ENCODE measurements around the gene CPNE9.

Gene CPNE9

DNA sequence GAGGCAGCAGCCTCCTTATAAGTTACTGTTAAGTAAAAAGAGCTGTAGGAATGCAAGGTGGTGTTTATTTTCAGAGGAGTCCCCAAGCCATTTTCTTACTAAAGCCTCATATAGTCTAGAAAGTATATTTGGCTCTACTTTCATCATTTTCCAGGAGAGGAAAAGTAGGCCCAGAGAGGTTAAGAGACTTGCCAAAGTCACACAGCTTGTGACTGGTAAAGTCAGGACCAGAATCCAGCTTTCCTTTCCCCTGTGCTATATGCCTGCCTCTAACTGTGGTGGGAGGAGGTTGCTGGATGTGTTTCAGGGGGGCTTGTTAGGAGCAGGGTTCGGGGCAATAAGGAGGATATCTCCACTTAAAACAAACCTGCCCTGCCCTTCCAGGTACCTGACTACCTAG is 38.9 kb downstream of the CPNE9 start:
- no peaks in the 10 kb centered on the region for H3K4me1 ChIP-seq (ENCODE audit: control insufficient read depth, insufficient read depth, low read length)
- peaks cover 86% of the 10 kb centered on the region for H3K36me3 ChIP-seq (ENCODE audit: control insufficient read depth, insufficient read depth, low read length)
- no peaks in the 10 kb centered on the region for H3K27me3 ChIP-seq (ENCODE audit: control insufficient read depth, insufficient read depth, low read length)
- no peaks in the 10 kb centered on the region for H3K9me3 ChIP-seq (ENCODE audit: control insufficient read depth, insufficient read depth, low read length)
- H3K9ac ChIP-seq (ENCODE audit: low read depth, low read length), result no peak overlapping the region
- H3K4me3 ChIP-seq (ENCODE audit: low read depth, low read length), result no peak overlapping the region

DNA sequence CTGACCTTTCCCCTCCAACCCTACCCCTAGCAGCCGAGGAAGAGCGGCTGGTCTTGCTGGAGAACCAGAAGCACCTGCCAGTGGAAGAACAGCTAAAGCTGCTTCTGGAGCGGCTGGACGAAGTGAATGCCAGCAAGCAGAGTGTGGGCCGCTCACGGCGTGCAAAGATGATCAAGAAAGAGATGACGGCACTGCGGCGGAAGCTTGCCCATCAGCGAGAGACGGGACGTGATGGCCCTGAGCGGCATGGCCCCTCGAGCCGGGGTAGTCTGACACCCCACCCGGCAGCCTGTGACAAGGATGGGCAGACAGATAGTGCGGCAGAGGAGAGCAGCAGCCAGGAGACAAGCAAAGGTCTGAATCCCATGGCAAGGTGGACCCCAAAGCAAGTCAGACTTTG is 39.9 kb downstream of the CPNE9 start:
- Histone ChIP-seq H3K4me1 (ENCODE audit: control insufficient read depth, insufficient read depth, low read length) (no peaks in the 10 kb centered on the region), H3K4me3 (ENCODE audit: low read depth, low read length) (no peak overlapping the region), H3K36me3 (ENCODE audit: control insufficient read depth, insufficient read depth, low read length) (peaks cover 86% of the 10 kb centered on the region), H3K27me3 (ENCODE audit: control insufficient read depth, insufficient read depth, low read length) (no peaks in the 10 kb centered on the region), H3K9me3 (ENCODE audit: control insufficient read depth, insufficient read depth, low read length) (no peaks in the 10 kb centered on the region), H3K9ac (ENCODE audit: low read depth, low read length) (no peak overlapping the region)

DNA sequence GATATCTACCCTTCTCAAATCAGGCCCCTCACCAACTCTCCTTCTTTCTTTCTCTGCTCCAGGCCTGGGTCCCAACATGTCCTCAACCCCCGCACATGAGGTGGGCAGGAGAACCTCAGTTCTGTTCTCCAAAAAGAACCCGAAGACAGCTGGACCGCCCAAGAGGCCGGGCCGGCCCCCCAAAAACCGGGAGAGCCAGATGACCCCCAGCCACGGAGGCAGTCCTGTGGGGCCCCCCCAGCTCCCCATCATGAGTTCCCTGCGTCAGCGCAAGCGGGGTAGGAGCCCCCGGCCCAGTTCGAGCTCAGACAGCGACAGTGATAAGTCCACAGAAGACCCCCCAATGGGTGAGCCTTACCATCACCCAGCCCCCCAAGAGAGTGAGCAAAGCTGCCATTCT is 40.5 kb downstream of the CPNE9 start:
- Histone ChIP-seq H3K4me3 (ENCODE audit: low read depth, low read length) (no peak overlapping the region), H3K27me3 (ENCODE audit: control insufficient read depth, insufficient read depth, low read length) (no peaks in the 10 kb centered on the region), H3K9me3 (ENCODE audit: control insufficient read depth, insufficient read depth, low read length) (no peaks in the 10 kb centered on the region), H3K9ac (ENCODE audit: low read depth, low read length) (no peak overlapping the region), H3K4me1 (ENCODE audit: control insufficient read depth, insufficient read depth, low read length) (no peaks in the 10 kb centered on the region), H3K36me3 (ENCODE audit: control insufficient read depth, insufficient read depth, low read length) (peaks cover 81% of the 10 kb centered on the region)

DNA sequence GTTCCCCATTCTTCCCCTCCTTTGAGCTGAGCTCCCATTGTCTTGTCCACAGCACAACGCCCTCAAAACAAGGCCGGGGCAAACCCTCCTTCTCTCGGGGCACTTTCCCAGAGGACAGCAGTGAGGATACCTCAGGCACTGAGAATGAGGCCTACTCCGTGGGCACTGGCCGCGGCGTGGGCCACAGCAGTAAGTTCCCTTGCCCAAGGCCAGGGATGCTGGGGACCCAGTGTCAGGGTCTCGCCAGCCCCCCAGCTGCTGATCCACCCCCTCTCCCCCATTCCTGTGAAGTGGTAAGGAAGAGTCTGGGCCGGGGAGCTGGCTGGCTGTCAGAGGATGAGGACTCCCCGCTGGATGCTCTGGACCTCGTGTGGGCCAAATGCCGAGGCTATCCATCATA is 41.9 kb downstream of the CPNE9 start:
- H3K9me3 ChIP-seq (ENCODE audit: control insufficient read depth, insufficient read depth, low read length), result no peaks in the 10 kb centered on the region
- no peak overlapping the region for H3K9ac ChIP-seq (ENCODE audit: low read depth, low read length)
- no peaks in the 10 kb centered on the region for H3K4me1 ChIP-seq (ENCODE audit: control insufficient read depth, insufficient read depth, low read length)
- no peak overlapping the region for H3K4me3 ChIP-seq (ENCODE audit: low read depth, low read length)
- no peaks in the 10 kb centered on the region for H3K27me3 ChIP-seq (ENCODE audit: control insufficient read depth, insufficient read depth, low read length)
- H3K36me3 ChIP-seq (ENCODE audit: control insufficient read depth, insufficient read depth, low read length), result peaks cover 67% of the 10 kb centered on the region

DNA sequence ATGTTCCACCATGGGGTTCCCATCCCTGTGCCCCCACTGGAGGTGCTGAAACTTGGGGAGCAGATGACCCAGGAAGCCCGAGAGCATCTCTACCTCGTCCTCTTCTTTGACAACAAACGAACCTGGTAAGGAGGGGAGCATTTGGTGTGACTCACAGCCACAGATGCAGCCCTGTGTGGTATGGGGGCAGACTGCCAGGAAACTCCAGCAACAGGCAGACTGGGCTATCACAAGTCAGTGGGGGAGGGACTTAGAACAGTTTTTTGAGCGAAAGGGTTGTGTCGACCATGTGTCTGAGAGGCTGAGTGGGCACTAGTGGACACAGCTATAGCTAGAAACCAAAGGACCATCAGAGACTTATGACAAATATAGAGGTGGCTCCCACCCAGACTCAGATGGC is 42.7 kb downstream of the CPNE9 start:
- H3K27me3 ChIP-seq (ENCODE audit: control insufficient read depth, insufficient read depth, low read length), result no peaks in the 10 kb centered on the region
- no peaks in the 10 kb centered on the region for H3K4me1 ChIP-seq (ENCODE audit: control insufficient read depth, insufficient read depth, low read length)
- H3K9me3 ChIP-seq (ENCODE audit: control insufficient read depth, insufficient read depth, low read length), result no peaks in the 10 kb centered on the region
- H3K9ac ChIP-seq (ENCODE audit: low read depth, low read length), result no peak overlapping the region
- H3K36me3 ChIP-seq (ENCODE audit: control insufficient read depth, insufficient read depth, low read length), result peaks cover 60% of the 10 kb centered on the region
- no peak overlapping the region for H3K4me3 ChIP-seq (ENCODE audit: low read depth, low read length)

DNA sequence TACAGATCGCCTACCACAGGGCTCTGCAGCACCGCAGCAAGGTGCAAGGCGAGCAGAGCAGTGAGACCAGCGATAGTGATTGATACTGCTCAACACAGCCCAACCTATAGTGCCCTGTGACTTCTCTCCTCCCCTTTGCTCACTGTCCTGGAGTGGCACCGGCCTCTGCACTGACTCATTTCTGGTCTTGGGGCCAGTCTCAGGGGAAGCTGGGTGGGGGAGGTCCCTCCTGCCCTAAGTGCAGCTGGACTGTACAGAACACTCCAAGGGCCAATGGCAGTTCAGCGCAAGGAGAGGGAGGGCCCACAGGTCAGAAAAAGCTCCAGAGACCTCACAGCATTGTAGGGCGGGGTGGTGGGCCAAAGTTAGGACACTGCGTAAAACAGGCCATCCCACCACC is 43.6 kb downstream of the CPNE9 start:
- Histone ChIP-seq H3K9me3 (ENCODE audit: control insufficient read depth, insufficient read depth, low read length) (no peaks in the 10 kb centered on the region), H3K4me1 (ENCODE audit: control insufficient read depth, insufficient read depth, low read length) (no peaks in the 10 kb centered on the region), H3K27me3 (ENCODE audit: control insufficient read depth, insufficient read depth, low read length) (no peaks in the 10 kb centered on the region), H3K36me3 (ENCODE audit: control insufficient read depth, insufficient read depth, low read length) (peaks cover 58% of the 10 kb centered on the region), H3K4me3 (ENCODE audit: low read depth, low read length) (no peak overlapping the region), H3K9ac (ENCODE audit: low read depth, low read length) (no peak overlapping the region)

DNA sequence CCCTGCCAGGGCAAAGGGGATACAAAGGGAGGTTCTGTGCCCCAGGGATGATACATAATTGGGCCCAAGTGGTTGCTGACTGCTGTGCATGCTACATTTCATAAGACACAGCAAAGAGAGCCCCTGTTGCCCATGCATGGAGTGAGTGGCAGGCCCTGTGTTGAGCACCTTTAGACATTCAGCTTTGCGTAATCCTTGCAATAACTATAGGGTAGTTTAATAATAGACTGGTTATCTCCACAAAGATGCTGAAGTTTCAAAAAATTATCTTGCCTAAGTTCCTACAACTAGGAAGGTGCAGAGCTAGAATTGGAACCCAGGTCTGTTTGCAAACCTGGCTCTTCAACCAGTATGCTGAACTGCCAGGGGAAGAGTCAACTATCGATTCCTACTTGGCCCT is 44.4 kb downstream of the CPNE9 start:
- Histone ChIP-seq H3K4me1 (ENCODE audit: control insufficient read depth, insufficient read depth, low read length) (no peaks in the 10 kb centered on the region), H3K4me3 (ENCODE audit: low read depth, low read length) (no peak overlapping the region), H3K27me3 (ENCODE audit: control insufficient read depth, insufficient read depth, low read length) (no peaks in the 10 kb centered on the region), H3K9ac (ENCODE audit: low read depth, low read length) (no peak overlapping the region), H3K9me3 (ENCODE audit: control insufficient read depth, insufficient read depth, low read length) (no peaks in the 10 kb centered on the region), H3K36me3 (ENCODE audit: control insufficient read depth, insufficient read depth, low read length) (peaks cover 53% of the 10 kb centered on the region)

DNA sequence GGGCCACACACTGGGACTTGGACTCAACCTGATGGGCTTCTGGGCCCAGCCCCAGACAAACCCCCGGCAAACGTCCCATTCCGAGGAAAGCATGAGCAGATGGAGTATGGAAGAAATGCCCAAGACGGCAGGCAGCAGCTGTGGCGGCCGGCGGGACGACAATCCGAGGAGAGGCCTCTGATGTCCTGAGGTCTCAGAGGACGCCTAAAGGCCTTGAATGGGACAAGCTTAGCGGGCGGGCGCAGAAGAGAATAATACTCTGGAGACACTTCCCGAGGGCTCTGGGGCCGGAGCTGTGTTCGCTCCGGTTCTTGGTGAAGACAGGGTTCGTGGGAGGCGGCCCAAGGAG is 45.6 kb downstream of the CPNE9 start:
- H3K36me3 ChIP-seq (ENCODE audit: control insufficient read depth, insufficient read depth, low read length), result peaks cover 43% of the 10 kb centered on the region
- peak overlapping the region; percentile 69 for H3K4me3 ChIP-seq (ENCODE audit: low read depth, low read length)
- no peaks in the 10 kb centered on the region for H3K27me3 ChIP-seq (ENCODE audit: control insufficient read depth, insufficient read depth, low read length)
- no peaks in the 10 kb centered on the region for H3K9me3 ChIP-seq (ENCODE audit: control insufficient read depth, insufficient read depth, low read length)
- H3K9ac ChIP-seq (ENCODE audit: low read depth, low read length), result peak overlapping the region; percentile 92
- H3K4me1 ChIP-seq (ENCODE audit: control insufficient read depth, insufficient read depth, low read length), result no peaks in the 10 kb centered on the region

DNA sequence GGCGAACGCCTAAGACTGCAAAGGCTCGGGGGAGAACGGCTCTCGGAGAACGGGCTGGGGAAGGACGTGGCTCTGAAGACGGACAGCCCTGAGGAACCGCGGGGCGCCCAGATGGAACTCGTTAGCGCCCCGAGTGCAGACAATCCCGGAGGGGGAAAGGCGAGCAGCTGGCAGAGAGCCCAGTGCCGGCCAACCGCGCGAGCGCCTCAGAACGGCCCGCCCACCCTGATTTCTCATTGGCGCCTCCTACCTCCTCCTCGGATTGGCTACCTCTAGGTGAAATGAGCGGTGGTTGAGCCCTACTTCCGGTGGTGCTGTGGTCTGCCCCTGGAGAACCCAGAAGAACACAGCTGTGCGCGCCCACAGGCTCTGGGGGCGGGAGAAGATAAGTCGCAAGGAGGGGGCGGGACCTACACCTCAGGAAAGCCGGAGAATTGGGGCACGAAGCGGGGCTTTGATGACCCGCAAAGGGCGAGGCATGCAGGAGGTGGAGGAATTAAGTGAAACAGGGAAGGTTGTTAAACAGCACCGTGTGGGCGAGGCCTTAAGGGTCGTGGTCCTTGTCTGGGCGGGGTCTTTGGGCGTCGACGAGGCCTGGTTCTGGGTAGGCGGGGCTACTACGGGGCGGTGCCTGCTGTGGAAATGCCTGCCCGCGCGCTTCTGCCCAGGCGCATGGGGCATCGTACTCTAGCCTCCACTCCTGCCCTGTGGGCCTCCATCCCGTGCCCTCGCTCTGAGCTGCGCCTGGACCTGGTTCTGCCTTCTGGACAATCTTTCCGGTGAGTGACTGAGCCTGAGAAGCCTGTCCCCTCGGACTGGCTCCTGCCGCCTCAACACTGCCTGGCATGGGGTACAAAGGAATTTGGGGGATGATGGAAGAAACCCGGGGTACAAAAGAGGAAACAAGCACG is 46.3 kb downstream of the CPNE9 start, which contains the start of gene OGG1:
Gene OGG1 (plus strand): TSS at position 308 of the 911 bp plus-strand sequence. CDS start 335 bp downstream, at position 643.
- no peaks in the 10 kb centered on the region for H3K27me3 ChIP-seq (ENCODE audit: control insufficient read depth, insufficient read depth, low read length)
- no peaks in the 10 kb centered on the region for H3K9me3 ChIP-seq (ENCODE audit: control insufficient read depth, insufficient read depth, low read length)
- peak within 1 kb of the TSS; percentile 92 for H3K9ac ChIP-seq (ENCODE audit: low read depth, low read length)
- no peaks in the 10 kb centered on the region for H3K4me1 ChIP-seq (ENCODE audit: control insufficient read depth, insufficient read depth, low read length)
- peaks cover 41% of the 10 kb centered on the region for H3K36me3 ChIP-seq (ENCODE audit: control insufficient read depth, insufficient read depth, low read length)
- H3K4me3 ChIP-seq (ENCODE audit: low read depth, low read length), result peak within 1 kb of the TSS; percentile 76

DNA sequence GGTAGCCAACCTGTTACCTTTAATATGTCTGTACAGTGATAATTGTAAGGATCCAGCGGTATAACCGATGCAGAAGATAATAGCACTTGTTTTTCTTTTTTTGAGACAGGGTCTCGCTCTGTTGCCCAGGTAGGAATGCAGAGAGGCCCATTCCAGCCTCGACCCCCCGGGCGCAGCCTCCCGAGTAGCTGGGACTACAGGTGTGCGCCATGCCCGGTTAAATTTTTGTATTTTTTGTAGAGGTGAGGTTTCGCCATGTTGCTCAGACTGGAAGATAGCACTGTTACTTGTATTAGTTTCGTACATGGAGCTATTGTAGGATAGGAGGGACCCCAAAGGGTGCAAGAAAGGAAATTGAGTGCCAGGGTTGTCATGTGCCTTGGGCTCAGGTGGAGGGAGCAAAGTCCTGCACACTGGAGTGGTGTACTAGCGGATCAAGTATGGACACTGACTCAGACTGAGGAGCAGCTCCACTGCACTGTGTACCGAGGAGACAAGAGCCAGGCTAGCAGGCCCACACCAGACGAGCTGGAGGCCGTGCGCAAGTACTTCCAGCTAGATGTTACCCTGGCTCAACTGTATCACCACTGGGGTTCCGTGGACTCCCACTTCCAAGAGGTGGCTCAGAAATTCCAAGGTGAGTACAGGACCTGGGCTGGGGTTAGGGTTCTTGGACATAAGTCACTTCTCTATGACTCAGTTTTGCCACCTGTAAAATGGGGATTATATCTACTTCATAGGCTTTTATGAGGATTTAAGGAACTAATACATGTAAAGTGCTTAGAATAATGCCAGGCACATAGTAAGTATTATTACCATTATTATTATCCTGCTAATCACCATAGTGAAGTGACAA is 47.2 kb downstream of the CPNE9 start:
- Histone ChIP-seq H3K36me3 (ENCODE audit: control insufficient read depth, insufficient read depth, low read length) (peaks cover 34% of the 10 kb centered on the region), H3K9me3 (ENCODE audit: control insufficient read depth, insufficient read depth, low read length) (no peaks in the 10 kb centered on the region), H3K4me1 (ENCODE audit: control insufficient read depth, insufficient read depth, low read length) (no peaks in the 10 kb centered on the region), H3K27me3 (ENCODE audit: control insufficient read depth, insufficient read depth, low read length) (no peaks in the 10 kb centered on the region), H3K9ac (ENCODE audit: low read depth, low read length) (no peak overlapping the region), H3K4me3 (ENCODE audit: low read depth, low read length) (peak overlapping the region; percentile 76)

DNA sequence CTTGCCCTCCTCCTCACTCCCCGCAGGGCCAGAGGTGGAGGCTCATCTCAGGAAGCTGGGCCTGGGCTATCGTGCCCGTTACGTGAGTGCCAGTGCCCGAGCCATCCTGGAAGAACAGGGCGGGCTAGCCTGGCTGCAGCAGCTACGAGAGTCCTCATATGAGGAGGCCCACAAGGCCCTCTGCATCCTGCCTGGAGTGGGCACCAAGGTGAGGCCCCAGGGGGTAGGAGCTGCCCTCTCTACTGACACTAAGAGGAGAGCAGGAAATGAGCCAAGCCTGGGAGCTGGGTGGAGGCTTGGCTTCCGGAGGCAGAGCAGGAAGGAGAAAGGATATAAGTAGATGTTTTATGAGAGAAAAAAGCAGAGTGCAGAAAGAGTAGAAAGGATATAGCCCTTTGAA is 51.0 kb downstream of the CPNE9 start:
- no peak overlapping the region for H3K4me3 ChIP-seq (ENCODE audit: low read depth, low read length)
- no peak overlapping the region for H3K9ac ChIP-seq (ENCODE audit: low read depth, low read length)
- H3K9me3 ChIP-seq (ENCODE audit: control insufficient read depth, insufficient read depth, low read length), result no peaks in the 10 kb centered on the region
- H3K27me3 ChIP-seq (ENCODE audit: control insufficient read depth, insufficient read depth, low read length), result no peaks in the 10 kb centered on the region
- H3K4me1 ChIP-seq (ENCODE audit: control insufficient read depth, insufficient read depth, low read length), result no peaks in the 10 kb centered on the region
- H3K36me3 ChIP-seq (ENCODE audit: control insufficient read depth, insufficient read depth, low read length), result peaks cover 30% of the 10 kb centered on the region

DNA sequence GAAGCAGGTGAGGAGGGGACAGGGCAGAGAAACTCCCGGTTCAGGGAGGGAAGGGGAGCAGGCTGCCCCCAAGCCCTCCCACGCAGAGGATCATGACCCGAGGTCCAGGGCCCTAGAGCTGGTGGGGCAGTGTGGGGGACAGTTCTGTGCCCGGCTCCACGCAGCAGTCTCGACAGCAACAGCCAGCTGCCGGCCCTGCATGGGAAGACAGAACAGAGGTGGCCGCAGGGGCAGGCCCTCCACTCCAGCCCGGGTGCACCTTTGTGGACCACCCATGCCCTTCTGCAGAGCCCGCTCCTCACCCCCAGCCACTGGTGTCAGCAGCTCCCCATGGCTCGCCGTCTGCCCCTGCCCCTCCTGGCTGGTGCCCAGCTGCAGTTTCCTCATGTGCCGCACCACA is 53.8 kb downstream of the CPNE9 start:
- no peak overlapping the region for H3K9ac ChIP-seq (ENCODE audit: low read depth, low read length)
- H3K27me3 ChIP-seq (ENCODE audit: control insufficient read depth, insufficient read depth, low read length), result no peaks in the 10 kb centered on the region
- peaks cover 23% of the 10 kb centered on the region for H3K36me3 ChIP-seq (ENCODE audit: control insufficient read depth, insufficient read depth, low read length)
- no peak overlapping the region for H3K4me3 ChIP-seq (ENCODE audit: low read depth, low read length)
- H3K4me1 ChIP-seq (ENCODE audit: control insufficient read depth, insufficient read depth, low read length), result no peaks in the 10 kb centered on the region
- H3K9me3 ChIP-seq (ENCODE audit: control insufficient read depth, insufficient read depth, low read length), result no peaks in the 10 kb centered on the region
